Natural killer cell (primary cell): Measurements from ENCODE around the gene CHM. TPM values are rescaled to one million over a fixed set of nuclear protein-coding genes. Genes with fewer than 3 reads are reported as not detected.

Experiments used
- ATAC-seq, 3 donors: fragments of 150-1000 bp in 2 of 3; fragments of 200-7000 bp in 1 of 3; cut with Tn5 transposase; 1 replicate in 1 of 3; 2 replicates in 2 of 3; pipeline ENCODE4 v1.10.0; 2021; ENCODE audit warnings: mild to moderate bottlenecking in 2 of 3, moderate library complexity in 2 of 3
- DNase-seq, 2 donors: peaks; one replicate each; pipeline versions ENCODE4 v3.0.0 to v3.0.0-alpha.2; 2013 to 2021; ENCODE audit warnings: mixed read lengths in 1 of 2
- H3K27ac ChIP-seq: one replicate; pipeline ENCODE4 v1.5.1; 2013; ENCODE audit warnings: mild to moderate bottlenecking, low read length
- H3K27me3 ChIP-seq: one replicate; pipeline ENCODE4 v1.6.1; 2013; ENCODE audit warnings: low read length; ENCODE audit not compliant: control insufficient read depth, insufficient read depth
- H3K36me3 ChIP-seq: one replicate; pipeline ENCODE4 v1.6.1; 2013; ENCODE audit warnings: low read length; ENCODE audit not compliant: control insufficient read depth, insufficient read depth
- H3K4me1 ChIP-seq: one replicate; pipeline ENCODE4 v1.6.1; 2013; ENCODE audit warnings: low read length; ENCODE audit not compliant: control insufficient read depth, insufficient read depth
- H3K4me3 ChIP-seq: one replicate; pipeline ENCODE4 v1.5.1; 2013; ENCODE audit warnings: low read length
- H3K9me3 ChIP-seq: one replicate; pipeline ENCODE4 v1.6.1; 2013; ENCODE audit warnings: low read length; ENCODE audit not compliant: control insufficient read depth, insufficient read depth
- H3K27ac Mint-ChIP-seq, 2 donors: one replicate each; pipeline ENCODE4 v1.8.0; 2022; ENCODE audit warnings: mild to moderate bottlenecking in 2 of 2, mixed read lengths in 2 of 2, moderate library complexity in 1 of 2
- H3K27me3 Mint-ChIP-seq, 2 donors: one replicate each; pipeline ENCODE4 v1.8.0; 2022; ENCODE audit warnings: low read depth in 2 of 2, mixed read lengths in 2 of 2
- H3K36me3 Mint-ChIP-seq: one replicate; pipeline ENCODE4 v1.8.0; 2022; ENCODE audit warnings: mixed read lengths
- H3K4me1 Mint-ChIP-seq, 2 donors: one replicate each; pipeline ENCODE4 v1.8.0; 2022; ENCODE audit warnings: mixed read lengths in 2 of 2
- H3K4me3 Mint-ChIP-seq: one replicate; pipeline ENCODE4 v1.8.0; 2022; ENCODE audit warnings: mild to moderate bottlenecking, moderate library complexity, mixed read lengths
- H3K9me3 Mint-ChIP-seq, 2 donors: one replicate each; pipeline ENCODE4 v1.8.0; 2022; ENCODE audit warnings: mixed read lengths in 2 of 2
- WGBS: methylation state at CpG from one replicate; pipeline ENCODE4 v1.1.7; 2013; ENCODE audit warnings: missing lambda C conversion rate; ENCODE audit not compliant: insufficient coverage; 5-methylcytosine and 5-hydroxymethylcytosine counted together
- intact Hi-C: fragments of 100-400 bp; cut with micrococcal nuclease; formaldehyde crosslinking; loops from one replicate; pipeline ENCODE4 v1.14.2; 2022
- total RNA-seq, 4 donors: library from RNA; stranded (reverse); fragments of 120-200 nt in 1 of 4; gene quantifications; one replicate each; pipeline versions ENCODE4 v1.2.3 to v1.2.4, GENCODE V29; 2013 to 2022
- TF ChIP-seq, protein P1 (sequence below): fragments of 200-600 bp; IDR thresholded peaks from one replicate; pipeline ENCODE4 v1.8.0; 2022; ENCODE audit warnings: antibody characterized with exemption

CHM gene
- total RNA-seq, 3 donors from 2014 or later (not counting 1 experiment from before 2014, with no cell fraction given): 11.8 to 20.2 (median 16.5) TPM

DNA sequence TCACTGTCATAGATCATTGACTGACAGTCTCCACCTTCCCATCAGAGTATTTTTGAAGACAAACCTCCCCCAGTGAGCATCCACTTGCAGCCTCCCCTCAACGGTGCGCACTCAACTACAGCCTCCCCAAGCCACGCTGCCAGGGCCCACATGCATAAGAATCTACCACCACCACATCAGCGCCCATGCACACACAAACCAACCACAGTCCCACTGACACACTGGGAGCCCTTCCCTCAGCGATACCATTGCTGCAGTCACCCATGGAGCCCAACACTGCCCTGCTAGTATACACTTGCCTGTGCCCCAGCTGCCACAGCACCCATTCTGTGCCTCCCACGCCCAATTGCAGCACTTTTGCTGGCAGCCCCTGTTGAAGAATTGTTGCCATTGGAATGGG is 132.9 kb downstream of the CHM start:
- no peak overlapping the region for H3K4me3 Mint-ChIP-seq
- H3K27ac ChIP-seq: no peak overlapping the region
- H3K36me3 Mint-ChIP-seq: no peaks in the 10 kb centered on the region
- peaks cover 3% of the 10 kb centered on the region for H3K36me3 ChIP-seq
- no peaks in the 10 kb centered on the region for H3K9me3 ChIP-seq
- H3K4me1 Mint-ChIP-seq: peaks cover 20 to 44% of the 10 kb centered on the region in 2 donors
- H3K4me1 ChIP-seq: no peaks in the 10 kb centered on the region
- 96% methylated on average over 6 of the region's 6 CpGs for WGBS
- no peak overlapping the region for H3K4me3 ChIP-seq
- H3K9me3 Mint-ChIP-seq: no peaks in the 10 kb centered on the region
- DNase-seq (no peak), ATAC-seq (no peak)
- H3K27me3 Mint-ChIP-seq: no peaks in the 10 kb centered on the region
- no peaks in the 10 kb centered on the region for H3K27me3 ChIP-seq
- H3K27ac Mint-ChIP-seq: no peak overlapping the region
- intact Hi-C loops: no loop called here
- TF ChIP-seq, protein P1, sequence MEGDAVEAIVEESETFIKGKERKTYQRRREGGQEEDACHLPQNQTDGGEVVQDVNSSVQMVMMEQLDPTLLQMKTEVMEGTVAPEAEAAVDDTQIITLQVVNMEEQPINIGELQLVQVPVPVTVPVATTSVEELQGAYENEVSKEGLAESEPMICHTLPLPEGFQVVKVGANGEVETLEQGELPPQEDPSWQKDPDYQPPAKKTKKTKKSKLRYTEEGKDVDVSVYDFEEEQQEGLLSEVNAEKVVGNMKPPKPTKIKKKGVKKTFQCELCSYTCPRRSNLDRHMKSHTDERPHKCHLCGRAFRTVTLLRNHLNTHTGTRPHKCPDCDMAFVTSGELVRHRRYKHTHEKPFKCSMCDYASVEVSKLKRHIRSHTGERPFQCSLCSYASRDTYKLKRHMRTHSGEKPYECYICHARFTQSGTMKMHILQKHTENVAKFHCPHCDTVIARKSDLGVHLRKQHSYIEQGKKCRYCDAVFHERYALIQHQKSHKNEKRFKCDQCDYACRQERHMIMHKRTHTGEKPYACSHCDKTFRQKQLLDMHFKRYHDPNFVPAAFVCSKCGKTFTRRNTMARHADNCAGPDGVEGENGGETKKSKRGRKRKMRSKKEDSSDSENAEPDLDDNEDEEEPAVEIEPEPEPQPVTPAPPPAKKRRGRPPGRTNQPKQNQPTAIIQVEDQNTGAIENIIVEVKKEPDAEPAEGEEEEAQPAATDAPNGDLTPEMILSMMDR: no peak

DNA sequence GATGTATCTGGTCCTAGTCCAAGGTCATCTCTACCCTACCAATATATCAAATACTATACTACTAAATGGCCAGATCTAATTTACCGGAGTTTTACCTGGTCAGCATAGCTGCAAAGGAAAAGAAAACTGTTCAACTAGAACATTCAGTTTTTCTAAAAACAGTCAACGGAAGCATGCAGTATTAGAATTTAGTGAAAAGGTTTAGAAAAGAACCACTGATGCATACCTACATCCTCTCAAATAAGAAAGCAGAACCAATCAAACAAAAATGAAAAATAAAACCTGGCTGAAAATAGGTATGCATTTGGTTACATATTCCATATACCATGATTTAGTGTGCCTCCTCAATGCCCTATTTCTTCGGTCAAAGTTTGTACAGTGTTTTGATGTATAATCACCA is 140.0 kb downstream of the CHM start:
- DNase-seq: no peak
- TF ChIP-seq, protein P1: no peak
- Mint-ChIP-seq H3K27ac (no peak overlapping the region), H3K4me1 (peaks cover 0 to 12% of the 10 kb centered on the region in 2 donors), H3K9me3 (no peaks in the 10 kb centered on the region), H3K36me3 (no peaks in the 10 kb centered on the region), H3K4me3 (no peak overlapping the region), H3K27me3 (no peaks in the 10 kb centered on the region)
- Histone ChIP-seq H3K27me3 (no peaks in the 10 kb centered on the region), H3K27ac (no peak overlapping the region), H3K4me1 (no peaks in the 10 kb centered on the region), H3K4me3 (no peak overlapping the region), H3K9me3 (no peaks in the 10 kb centered on the region), H3K36me3 (peaks cover 3% of the 10 kb centered on the region)
- no peak for ATAC-seq
- WGBS: 100% methylated on average over 1 of the region's 3 CpGs
- intact Hi-C loops: no loop called here

DNA sequence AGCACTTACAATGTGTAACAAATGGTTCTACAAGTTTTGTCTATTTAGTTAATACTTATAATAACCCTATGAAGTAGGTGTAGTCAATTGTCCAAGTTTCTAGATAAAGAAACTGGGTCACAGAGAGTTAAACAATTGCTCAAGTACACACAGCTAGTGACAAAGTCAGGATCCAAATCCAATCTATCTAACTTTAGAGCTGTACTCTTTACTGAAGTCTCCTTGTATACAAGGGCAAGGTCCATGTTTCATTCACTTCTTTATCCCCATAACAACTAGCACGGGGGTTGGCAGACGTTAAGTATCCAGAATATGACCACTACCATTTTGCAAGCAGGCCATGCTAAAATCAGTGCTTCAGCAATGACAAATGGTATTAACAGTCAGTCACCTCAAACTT is 141.0 kb downstream of the CHM start:
- Mint-ChIP-seq H3K27me3 (no peaks in the 10 kb centered on the region), H3K9me3 (no peaks in the 10 kb centered on the region), H3K4me3 (no peak overlapping the region), H3K27ac (no peak overlapping the region), H3K36me3 (no peaks in the 10 kb centered on the region), H3K4me1 (peaks cover 0 to 9% of the 10 kb centered on the region in 2 donors)
- Histone ChIP-seq H3K4me1 (no peaks in the 10 kb centered on the region), H3K36me3 (peaks cover 3% of the 10 kb centered on the region), H3K27ac (no peak overlapping the region), H3K4me3 (no peak overlapping the region), H3K9me3 (no peaks in the 10 kb centered on the region), H3K27me3 (no peaks in the 10 kb centered on the region)
- ATAC-seq (no peak), DNase-seq (no peak)
- TF ChIP-seq, protein P1: no peak
- WGBS: 100% methylated on average over 2 of the region's 2 CpGs
- intact Hi-C loops: no loop called here

DNA sequence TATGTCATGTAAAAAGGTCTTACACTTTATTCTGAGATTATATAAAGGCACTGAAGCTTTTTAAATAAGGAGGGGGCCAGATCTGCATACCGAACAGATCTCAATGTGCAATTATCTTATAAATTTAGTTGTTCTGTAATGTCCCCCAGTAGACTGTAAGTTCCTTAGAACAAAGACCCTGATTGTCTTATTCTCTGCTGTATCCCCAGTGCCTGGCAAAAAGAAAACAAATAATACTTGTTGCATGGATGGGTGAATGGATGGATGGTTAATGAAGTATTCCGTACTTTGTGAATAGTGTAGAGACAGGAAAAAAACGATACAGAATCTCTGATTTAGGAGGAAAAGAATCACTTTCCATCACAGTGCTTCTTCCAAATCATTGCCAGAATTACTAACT is 141.5 kb downstream of the CHM start:
- H3K4me3 ChIP-seq: no peak overlapping the region
- no peaks in the 10 kb centered on the region for H3K27me3 Mint-ChIP-seq
- no peaks in the 10 kb centered on the region for H3K36me3 Mint-ChIP-seq
- TF ChIP-seq, protein P1: no peak
- WGBS: no CpG with 5 or more reads among the region's 3 CpGs
- ATAC-seq (no peak), DNase-seq (no peak)
- H3K27ac ChIP-seq: no peak overlapping the region
- H3K27ac Mint-ChIP-seq: no peak overlapping the region
- H3K9me3 Mint-ChIP-seq: no peaks in the 10 kb centered on the region
- peaks cover 3% of the 10 kb centered on the region for H3K36me3 ChIP-seq
- intact Hi-C loops: no loop called here
- H3K27me3 ChIP-seq: no peaks in the 10 kb centered on the region
- peaks cover 0 to 8% of the 10 kb centered on the region in 2 donors for H3K4me1 Mint-ChIP-seq
- no peak overlapping the region for H3K4me3 Mint-ChIP-seq
- no peaks in the 10 kb centered on the region for H3K9me3 ChIP-seq
- H3K4me1 ChIP-seq: no peaks in the 10 kb centered on the region
